ENCODE data around the gene TXNRD2.
A peak's percentile ranks its signal among the peaks of the same experiment; 100 is the strongest.

TXNRD2 gene

GRCh38 chr22:19964701-19965386 lies 23.2 kb upstream of the TXNRD2 start:
- H3K9me3 Mint-ChIP-seq, result no peaks in the 10 kb centered on the region
- H3K27ac Mint-ChIP-seq, result no peak overlapping the region
- H3K4me1 Mint-ChIP-seq (ENCODE audit: low read depth), result peaks cover 3% of the 10 kb centered on the region
- no peak overlapping the region for H3K4me3 Mint-ChIP-seq
- peaks cover 3% of the 10 kb centered on the region for H3K36me3 Mint-ChIP-seq (ENCODE audit: low read depth)
- H3K27me3 Mint-ChIP-seq (ENCODE audit: low read depth), result no peaks in the 10 kb centered on the region

GRCh38 chr22:19963863-19964642 lies 22.4 kb upstream of the TXNRD2 start:
- no peak overlapping the region for H3K27ac Mint-ChIP-seq
- H3K36me3 Mint-ChIP-seq (ENCODE audit: low read depth), result peaks cover 3% of the 10 kb centered on the region
- no peaks in the 10 kb centered on the region for H3K9me3 Mint-ChIP-seq
- H3K4me3 Mint-ChIP-seq, result no peak overlapping the region
- peaks cover 3% of the 10 kb centered on the region for H3K4me1 Mint-ChIP-seq (ENCODE audit: low read depth)
- no peaks in the 10 kb centered on the region for H3K27me3 Mint-ChIP-seq (ENCODE audit: low read depth)

GRCh38 chr22:19962909-19963806 lies 21.5 kb upstream of the TXNRD2 start:
- Mint-ChIP-seq H3K36me3 (ENCODE audit: low read depth) (peaks cover 3% of the 10 kb centered on the region), H3K4me1 (ENCODE audit: low read depth) (peaks cover 3% of the 10 kb centered on the region), H3K4me3 (no peak overlapping the region), H3K27me3 (ENCODE audit: low read depth) (no peaks in the 10 kb centered on the region), H3K9me3 (no peaks in the 10 kb centered on the region), H3K27ac (no peak overlapping the region)

- Mint-ChIP-seq H3K36me3 (ENCODE audit: low read depth) (peaks cover 3% of the 10 kb centered on the region), H3K27me3 (ENCODE audit: low read depth) (no peaks in the 10 kb centered on the region), H3K27ac (no peak overlapping the region), H3K4me3 (no peak overlapping the region), H3K4me1 (ENCODE audit: low read depth) (peaks cover 3% of the 10 kb centered on the region), H3K9me3 (no peaks in the 10 kb centered on the region)
Measured at GRCh38 chr22:19962246-19962908, 20.8 kb upstream of the TXNRD2 start.

GRCh38 chr22:19961868-19962245 lies 20.2 kb upstream of the TXNRD2 start:
- Mint-ChIP-seq H3K4me1 (ENCODE audit: low read depth) (no peaks in the 10 kb centered on the region), H3K27me3 (ENCODE audit: low read depth) (no peaks in the 10 kb centered on the region), H3K4me3 (no peak overlapping the region), H3K27ac (no peak overlapping the region), H3K9me3 (no peaks in the 10 kb centered on the region), H3K36me3 (ENCODE audit: low read depth) (no peaks in the 10 kb centered on the region)

GRCh38 chr22:19961201-19961580 lies 19.6 kb upstream of the TXNRD2 start:
- Mint-ChIP-seq H3K27me3 (ENCODE audit: low read depth) (no peaks in the 10 kb centered on the region), H3K4me3 (no peak overlapping the region), H3K4me1 (ENCODE audit: low read depth) (no peaks in the 10 kb centered on the region), H3K9me3 (no peaks in the 10 kb centered on the region), H3K27ac (no peak overlapping the region), H3K36me3 (ENCODE audit: low read depth) (no peaks in the 10 kb centered on the region)

GRCh38 chr22:19960491-19961200 lies 19.0 kb upstream of the TXNRD2 start:
- Mint-ChIP-seq H3K27me3 (ENCODE audit: low read depth) (no peaks in the 10 kb centered on the region), H3K9me3 (no peaks in the 10 kb centered on the region), H3K4me1 (ENCODE audit: low read depth) (peaks cover 2% of the 10 kb centered on the region), H3K27ac (peak overlapping the region; percentile 19), H3K36me3 (ENCODE audit: low read depth) (no peaks in the 10 kb centered on the region), H3K4me3 (no peak overlapping the region)

GRCh38 chr22:19959587-19960490 lies 18.2 kb upstream of the TXNRD2 start:
- H3K27ac Mint-ChIP-seq, result no peak overlapping the region

GRCh38 chr22:19959043-19959586 lies 17.5 kb upstream of the TXNRD2 start:
- no peak overlapping the region for H3K4me3 Mint-ChIP-seq

More at GRCh38 chr22:19959587-19960490, 18.2 kb upstream of the TXNRD2 start:
- peaks cover 7% of the 10 kb centered on the region for H3K4me1 Mint-ChIP-seq (ENCODE audit: low read depth)
- no peaks in the 10 kb centered on the region for H3K9me3 Mint-ChIP-seq
- no peaks in the 10 kb centered on the region for H3K27me3 Mint-ChIP-seq (ENCODE audit: low read depth)
- H3K4me3 Mint-ChIP-seq, result no peak overlapping the region
- no peaks in the 10 kb centered on the region for H3K36me3 Mint-ChIP-seq (ENCODE audit: low read depth)

GRCh38 chr22:19958083-19959042 lies 16.7 kb upstream of the TXNRD2 start:
- Mint-ChIP-seq H3K36me3 (ENCODE audit: low read depth) (no peaks in the 10 kb centered on the region), H3K4me3 (no peak overlapping the region), H3K9me3 (no peaks in the 10 kb centered on the region), H3K4me1 (ENCODE audit: low read depth) (peaks cover 9% of the 10 kb centered on the region), H3K27ac (no peak overlapping the region), H3K27me3 (ENCODE audit: low read depth) (no peaks in the 10 kb centered on the region)

More at GRCh38 chr22:19959043-19959586, 17.5 kb upstream of the TXNRD2 start:
- H3K36me3 Mint-ChIP-seq (ENCODE audit: low read depth), result no peaks in the 10 kb centered on the region
- H3K4me1 Mint-ChIP-seq (ENCODE audit: low read depth), result peaks cover 7% of the 10 kb centered on the region
- H3K27me3 Mint-ChIP-seq (ENCODE audit: low read depth), result no peaks in the 10 kb centered on the region
- no peaks in the 10 kb centered on the region for H3K9me3 Mint-ChIP-seq
- H3K27ac Mint-ChIP-seq, result no peak overlapping the region

GRCh38 chr22:19957445-19957844 lies 15.8 kb upstream of the TXNRD2 start:
- H3K27ac Mint-ChIP-seq, result no peak overlapping the region
- H3K27me3 Mint-ChIP-seq (ENCODE audit: low read depth), result no peaks in the 10 kb centered on the region
- H3K36me3 Mint-ChIP-seq (ENCODE audit: low read depth), result no peaks in the 10 kb centered on the region
- H3K9me3 Mint-ChIP-seq, result no peaks in the 10 kb centered on the region
- peaks cover 9% of the 10 kb centered on the region for H3K4me1 Mint-ChIP-seq (ENCODE audit: low read depth)
- no peak overlapping the region for H3K4me3 Mint-ChIP-seq
